Esophagus squamous epithelium (tissue), 4 donors: ENCODE data around the gene CLDN1.

Experiments
- POLR2A ChIP-seq, 4 donors: fragments of 450-650 bp; IDR thresholded peaks; one replicate each; pipeline ENCODE4 v1.6.1; 2017; ENCODE audit warnings: antibody characterized with exemption in 4 of 4, mild to moderate bottlenecking in 4 of 4, moderate library complexity in 3 of 4
- TF ChIP-seq, protein P1 (sequence below), 6 experiments: fragments of 450-650 bp in 4 of 6; fragments of 200-600 bp in 2 of 6; sonication (generic) in 2 of 6; IDR thresholded peaks; one replicate each; pipeline ENCODE4 v1.5.1; 2016 to 2019; ENCODE audit warnings: antibody characterized with exemption in 6 of 6, mild to moderate bottlenecking in 4 of 6, moderate library complexity in 4 of 6

DNA sequence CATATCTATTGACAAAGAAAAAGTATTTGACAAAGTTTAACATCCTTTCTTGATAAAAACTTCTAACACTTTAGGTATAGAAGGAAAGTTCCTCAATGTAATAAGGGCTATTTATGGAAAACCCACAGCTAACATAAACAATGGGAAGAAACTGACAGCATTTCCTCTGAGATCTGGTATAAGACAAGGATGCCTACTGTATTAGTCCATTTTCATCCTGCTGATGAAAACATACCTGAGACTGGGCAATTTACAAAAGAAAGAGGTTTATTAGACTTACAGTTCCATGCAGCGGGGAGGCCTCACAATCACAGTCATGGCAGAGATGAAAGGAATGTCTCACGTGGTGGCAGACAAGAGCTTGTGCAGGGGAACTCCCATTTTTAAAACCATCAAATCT is 17.8 kb upstream of the CLDN1 start:
- TF ChIP-seq, protein P1, sequence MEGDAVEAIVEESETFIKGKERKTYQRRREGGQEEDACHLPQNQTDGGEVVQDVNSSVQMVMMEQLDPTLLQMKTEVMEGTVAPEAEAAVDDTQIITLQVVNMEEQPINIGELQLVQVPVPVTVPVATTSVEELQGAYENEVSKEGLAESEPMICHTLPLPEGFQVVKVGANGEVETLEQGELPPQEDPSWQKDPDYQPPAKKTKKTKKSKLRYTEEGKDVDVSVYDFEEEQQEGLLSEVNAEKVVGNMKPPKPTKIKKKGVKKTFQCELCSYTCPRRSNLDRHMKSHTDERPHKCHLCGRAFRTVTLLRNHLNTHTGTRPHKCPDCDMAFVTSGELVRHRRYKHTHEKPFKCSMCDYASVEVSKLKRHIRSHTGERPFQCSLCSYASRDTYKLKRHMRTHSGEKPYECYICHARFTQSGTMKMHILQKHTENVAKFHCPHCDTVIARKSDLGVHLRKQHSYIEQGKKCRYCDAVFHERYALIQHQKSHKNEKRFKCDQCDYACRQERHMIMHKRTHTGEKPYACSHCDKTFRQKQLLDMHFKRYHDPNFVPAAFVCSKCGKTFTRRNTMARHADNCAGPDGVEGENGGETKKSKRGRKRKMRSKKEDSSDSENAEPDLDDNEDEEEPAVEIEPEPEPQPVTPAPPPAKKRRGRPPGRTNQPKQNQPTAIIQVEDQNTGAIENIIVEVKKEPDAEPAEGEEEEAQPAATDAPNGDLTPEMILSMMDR (IDR thresholded peaks at IDR 0.05) = no peak
- TF ChIP-seq POLR2A (IDR thresholded peaks at IDR 0.05) = no peak
